ENCODE measurements around the gene STIM2. TPM values are rescaled to one million over a fixed set of nuclear protein-coding genes. Genes with fewer than 3 reads are reported as not detected.

STIM2 gene
- total RNA-seq, 4 donors from 2014 or later, result 3.9 to 7.6 (median 4.9) TPM

GRCh38 chr4:26953366-26953765, 92.7 kb downstream of the STIM2 start:
- TF ChIP-seq, protein P1, sequence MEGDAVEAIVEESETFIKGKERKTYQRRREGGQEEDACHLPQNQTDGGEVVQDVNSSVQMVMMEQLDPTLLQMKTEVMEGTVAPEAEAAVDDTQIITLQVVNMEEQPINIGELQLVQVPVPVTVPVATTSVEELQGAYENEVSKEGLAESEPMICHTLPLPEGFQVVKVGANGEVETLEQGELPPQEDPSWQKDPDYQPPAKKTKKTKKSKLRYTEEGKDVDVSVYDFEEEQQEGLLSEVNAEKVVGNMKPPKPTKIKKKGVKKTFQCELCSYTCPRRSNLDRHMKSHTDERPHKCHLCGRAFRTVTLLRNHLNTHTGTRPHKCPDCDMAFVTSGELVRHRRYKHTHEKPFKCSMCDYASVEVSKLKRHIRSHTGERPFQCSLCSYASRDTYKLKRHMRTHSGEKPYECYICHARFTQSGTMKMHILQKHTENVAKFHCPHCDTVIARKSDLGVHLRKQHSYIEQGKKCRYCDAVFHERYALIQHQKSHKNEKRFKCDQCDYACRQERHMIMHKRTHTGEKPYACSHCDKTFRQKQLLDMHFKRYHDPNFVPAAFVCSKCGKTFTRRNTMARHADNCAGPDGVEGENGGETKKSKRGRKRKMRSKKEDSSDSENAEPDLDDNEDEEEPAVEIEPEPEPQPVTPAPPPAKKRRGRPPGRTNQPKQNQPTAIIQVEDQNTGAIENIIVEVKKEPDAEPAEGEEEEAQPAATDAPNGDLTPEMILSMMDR (IDR thresholded peaks at IDR 0.05 in 4 of 5, conservative IDR thresholded peaks at IDR 0.05 in 1 of 5), result no peak
- no peak for TF ChIP-seq POLR2A (IDR thresholded peaks at IDR 0.05)
- Histone ChIP-seq H3K27ac (no peak overlapping the region), H3K9me3 (no peaks in the 10 kb centered on the region), H3K27me3 (no peaks in the 10 kb centered on the region), H3K4me1 (no peaks in the 10 kb centered on the region), H3K4me3 (no peak overlapping the region), H3K36me3 (no peaks in the 10 kb centered on the region)
- ATAC-seq (no peak), DNase-seq (no peak)
- in situ Hi-C loops (cut with MboI; ENCODE audit: low sequenced_read_pairs in 4 of 4), result no loop called here
- intact Hi-C loops (cut with DNase I; ENCODE audit: low total_unique reads), result no loop called here

DNA sequence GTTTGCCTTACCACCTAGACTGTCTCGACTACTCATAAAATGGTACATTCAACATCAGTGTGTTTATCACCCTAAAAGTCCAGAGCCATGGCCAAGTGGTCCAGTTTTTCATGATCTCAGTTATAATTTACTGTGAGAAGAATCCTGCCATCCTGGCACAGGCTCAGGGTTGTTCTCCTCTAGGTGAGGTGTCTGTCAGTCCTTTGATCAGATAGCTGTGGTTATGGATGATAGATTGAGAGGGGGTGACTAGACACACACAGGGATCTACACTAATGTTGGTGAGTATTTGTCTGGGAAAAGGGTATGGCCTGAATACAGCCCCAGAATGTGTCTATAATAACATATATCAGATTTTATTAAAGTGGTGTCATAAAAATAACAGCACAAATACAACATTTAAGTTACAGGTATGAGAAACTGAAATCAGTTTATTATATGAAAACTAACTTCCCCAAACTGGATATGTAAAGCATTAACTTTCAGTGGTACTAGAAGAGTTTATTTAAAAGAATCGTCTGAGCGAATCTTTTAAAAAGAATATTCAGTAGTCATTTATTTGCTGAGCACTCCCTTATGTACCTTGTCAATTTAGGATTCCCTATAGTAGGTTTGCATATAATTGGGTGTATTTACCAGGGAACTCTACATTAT, 93.3 kb downstream of the STIM2 start:
- Histone ChIP-seq H3K9me3 (no peaks in the 10 kb centered on the region), H3K4me1 (no peaks in the 10 kb centered on the region), H3K36me3 (no peaks in the 10 kb centered on the region), H3K27me3 (no peaks in the 10 kb centered on the region), H3K4me3 (no peak overlapping the region), H3K27ac (no peak overlapping the region)
- DNase-seq (no peak), ATAC-seq (no peak)
- no peak for TF ChIP-seq POLR2A (IDR thresholded peaks at IDR 0.05)
- TF ChIP-seq, protein P1 (IDR thresholded peaks at IDR 0.05 in 4 of 5, conservative IDR thresholded peaks at IDR 0.05 in 1 of 5), result no peak
- in situ Hi-C loops (cut with MboI; ENCODE audit: low sequenced_read_pairs in 4 of 4), result no loop called here
- intact Hi-C loops (cut with DNase I; ENCODE audit: low total_unique reads), result no loop called here

DNA sequence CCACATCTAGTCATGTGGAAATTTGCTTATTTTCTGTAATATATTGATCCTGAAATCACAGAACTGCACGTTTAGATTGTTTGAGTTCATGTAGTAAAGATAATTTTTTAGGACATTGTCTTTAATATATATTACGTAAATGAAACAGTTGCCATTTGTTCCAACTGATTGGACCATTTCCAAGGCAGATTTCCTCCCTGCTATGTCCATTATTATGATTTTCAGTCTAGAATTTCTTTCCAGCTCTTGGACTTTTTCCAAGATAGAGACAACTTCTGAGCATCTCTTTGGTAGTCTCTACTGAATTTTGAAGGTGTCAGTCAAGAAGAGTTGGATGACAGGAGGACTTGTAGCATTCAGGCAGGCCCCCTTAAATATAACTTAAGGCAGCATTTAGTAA, 94.6 kb downstream of the STIM2 start:
- TF ChIP-seq, protein P1 (IDR thresholded peaks at IDR 0.05 in 4 of 5, conservative IDR thresholded peaks at IDR 0.05 in 1 of 5), result no peak
- no peak for TF ChIP-seq POLR2A (IDR thresholded peaks at IDR 0.05)
- intact Hi-C loops (cut with DNase I; ENCODE audit: low total_unique reads) (no loop called here), in situ Hi-C loops (cut with MboI; ENCODE audit: low sequenced_read_pairs in 4 of 4) (no loop called here)
- Histone ChIP-seq H3K27ac (no peak overlapping the region), H3K36me3 (no peaks in the 10 kb centered on the region), H3K27me3 (no peaks in the 10 kb centered on the region), H3K9me3 (no peaks in the 10 kb centered on the region), H3K4me1 (no peaks in the 10 kb centered on the region), H3K4me3 (no peak overlapping the region)
- no peak for ATAC-seq
- DNase-seq, result no peak

- DNase-seq (no peak), ATAC-seq (no peak)
- Histone ChIP-seq H3K27ac (no peak overlapping the region), H3K27me3 (no peaks in the 10 kb centered on the region), H3K9me3 (no peaks in the 10 kb centered on the region), H3K36me3 (no peaks in the 10 kb centered on the region), H3K4me1 (peaks cover 0 to 3% of the 10 kb centered on the region in 2 donors), H3K4me3 (no peak overlapping the region)
- in situ Hi-C loops (cut with MboI; ENCODE audit: low sequenced_read_pairs in 4 of 4) (no loop called here), intact Hi-C loops (cut with DNase I; ENCODE audit: low total_unique reads) (no loop called here)
- TF ChIP-seq POLR2A (IDR thresholded peaks at IDR 0.05), result no peak
- TF ChIP-seq, protein P1 (IDR thresholded peaks at IDR 0.05 in 4 of 5, conservative IDR thresholded peaks at IDR 0.05 in 1 of 5), result no peak
Measured at GRCh38 chr4:26958925-26959653, 98.4 kb downstream of the STIM2 start.

Measured in gastrocnemius medialis (tissue), 4 donors.